Measurements from ENCODE around the gene OLFM1.

GRCh38 chr9:135080286-135081263 lies 6.9 kb upstream of the OLFM1 start:
- TF ChIP-seq CTCF (optimal IDR thresholded peaks at IDR 0.05 in 1 of 3, IDR thresholded peaks at IDR 0.05 in 1 of 3, conservative IDR thresholded peaks at IDR 0.05 in 1 of 3; ENCODE audit: extremely low read depth in 1 of 3, insufficient read depth in 2 of 3, low read length in 3 of 3) (no peak), EZH2 (IDR thresholded peaks at IDR 0.05; ENCODE audit: low read length) (no peak)

Measured in keratinocyte (primary cell).